GM21529 (cell line): ENCODE data around the gene KIF21A.
"Not testable (repeated sequence)": the region's sequence is repeated elsewhere in the genome, so short reads cannot be mapped to it uniquely, and the experiment has no call there.

Experiments
- ATAC-seq: cut with Tn5 transposase; IDR thresholded peaks from one replicate; pipeline ENCODE4 v1.9.1; 2021; ENCODE audit not compliant: unreplicated experiment

Gene KIF21A

DNA sequence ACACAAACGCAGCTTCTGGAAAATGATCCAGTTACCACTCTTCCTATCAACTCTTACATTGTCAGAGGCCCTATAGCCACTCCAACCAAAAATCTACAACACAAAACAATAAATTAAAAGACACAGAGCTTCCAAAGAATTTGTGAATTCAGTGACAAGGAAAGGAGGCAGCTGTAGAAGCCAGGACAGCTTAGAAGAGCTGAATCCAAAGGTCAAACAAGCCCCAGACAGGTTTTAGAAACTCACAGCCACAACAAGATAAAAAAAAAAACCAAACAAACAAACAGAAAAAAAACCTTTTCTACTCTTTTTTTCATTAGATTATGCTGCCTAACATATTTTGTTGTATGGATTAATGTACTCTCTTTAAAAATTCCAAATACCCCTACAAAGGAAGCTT lies 94.4 kb downstream of the KIF21A start:
- ATAC-seq = no peak

- ATAC-seq = no peak
Observed at GRCh38 chr12:39344926-39345325, 98.0 kb downstream of the KIF21A start.

- ATAC-seq = no peak
Observed at GRCh38 chr12:39343665-39344064, 99.3 kb downstream of the KIF21A start.

- no peak for ATAC-seq
Observed at GRCh38 chr12:39341761-39342160, 101.2 kb downstream of the KIF21A start.

DNA sequence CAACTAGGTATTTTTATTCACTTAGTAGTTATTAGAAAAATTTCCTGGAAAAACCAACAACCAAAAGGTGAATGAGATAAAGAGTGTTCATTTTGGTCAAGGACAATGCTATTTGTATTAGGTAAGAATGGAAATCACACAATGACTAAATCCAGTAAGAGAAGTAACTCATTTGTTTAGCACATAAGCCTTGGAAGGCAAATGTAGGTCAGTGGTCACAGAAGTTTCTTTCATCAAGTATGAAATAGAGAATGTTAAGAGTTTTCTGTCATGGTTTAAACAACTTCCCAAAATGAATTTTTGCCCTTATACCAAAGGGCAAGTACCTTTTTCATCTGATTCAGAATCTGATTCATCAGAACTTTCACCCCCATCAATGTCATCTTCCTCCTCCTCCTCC lies 101.7 kb downstream of the KIF21A start:
- peak; percentile 82 for ATAC-seq

DNA sequence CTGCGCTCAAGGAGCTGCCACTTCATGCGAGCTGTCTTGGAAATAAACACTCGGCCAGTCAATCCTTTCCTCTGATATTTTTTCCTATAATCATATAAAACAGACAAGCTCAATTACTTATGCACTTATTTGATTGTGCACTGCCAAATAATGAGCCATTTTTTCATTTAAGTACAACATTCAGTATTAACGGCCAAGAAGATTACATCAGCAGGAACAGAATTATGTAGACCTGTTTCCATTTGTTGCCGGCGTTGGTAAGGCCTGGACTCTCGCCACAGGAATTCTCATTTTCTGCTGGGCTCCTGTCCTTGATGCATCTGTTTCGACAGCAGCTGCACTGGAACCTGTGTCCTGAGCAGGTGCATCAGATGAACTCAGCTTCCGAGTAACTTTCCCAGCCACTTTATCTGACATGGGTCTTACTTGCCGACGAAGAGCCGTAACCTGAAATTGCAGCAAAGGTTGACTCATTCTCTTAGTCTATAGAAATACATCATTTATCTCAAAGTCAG lies 110.2 kb downstream of the KIF21A start:
- no peak for ATAC-seq

- ATAC-seq = no peak
Observed at GRCh38 chr12:39331539-39332261, 111.2 kb downstream of the KIF21A start.

- no peak for ATAC-seq
Observed at GRCh38 chr12:39329876-39330275, 113.0 kb downstream of the KIF21A start.

DNA sequence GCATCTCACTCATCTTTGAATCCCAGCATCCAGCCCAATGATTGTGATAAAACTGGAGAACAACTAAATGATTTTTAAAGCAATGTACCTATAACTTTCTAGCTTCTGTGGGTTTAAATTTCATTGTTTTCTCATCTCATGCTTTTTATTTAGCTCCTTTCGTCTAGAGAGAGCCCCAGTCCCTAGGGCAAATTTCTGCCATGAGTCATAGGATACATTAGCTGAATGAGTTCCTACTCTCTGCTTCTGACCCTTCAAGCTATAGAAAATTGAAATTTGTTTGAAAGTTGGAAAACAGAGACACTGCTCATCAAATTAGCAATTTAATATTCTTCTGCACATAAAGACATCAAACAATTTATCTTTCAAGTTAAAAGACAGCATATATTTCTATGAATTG lies 113.9 kb downstream of the KIF21A start:
- ATAC-seq = no peak

- ATAC-seq = no peak
Observed at GRCh38 chr12:39327965-39328364, 115.0 kb downstream of the KIF21A start.

DNA sequence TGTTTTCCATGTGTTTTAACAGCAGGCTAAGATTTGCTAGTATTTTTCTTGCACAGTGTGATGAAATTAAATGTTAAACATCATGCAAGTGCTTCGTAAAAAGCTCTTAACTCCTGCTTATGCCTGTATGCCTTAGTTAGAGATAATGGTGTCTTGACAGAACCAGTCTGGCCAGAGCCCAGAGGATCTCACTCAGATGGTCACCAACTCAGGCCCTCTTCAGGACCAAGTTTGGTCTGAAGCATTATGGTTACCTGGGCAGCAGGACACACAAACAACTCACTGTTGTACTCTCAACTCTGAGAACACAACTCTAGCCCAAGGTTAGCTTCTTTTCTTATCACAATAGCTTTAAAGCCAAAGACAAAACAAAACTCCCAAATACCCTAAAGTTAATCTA lies 115.4 kb downstream of the KIF21A start:
- no peak for ATAC-seq

- ATAC-seq = no peak
Observed at GRCh38 chr12:39319180-39319579, 123.7 kb downstream of the KIF21A start.

GRCh38 chr12:39314547-39314946 lies 128.4 kb downstream of the KIF21A start:
- no peak for ATAC-seq

DNA sequence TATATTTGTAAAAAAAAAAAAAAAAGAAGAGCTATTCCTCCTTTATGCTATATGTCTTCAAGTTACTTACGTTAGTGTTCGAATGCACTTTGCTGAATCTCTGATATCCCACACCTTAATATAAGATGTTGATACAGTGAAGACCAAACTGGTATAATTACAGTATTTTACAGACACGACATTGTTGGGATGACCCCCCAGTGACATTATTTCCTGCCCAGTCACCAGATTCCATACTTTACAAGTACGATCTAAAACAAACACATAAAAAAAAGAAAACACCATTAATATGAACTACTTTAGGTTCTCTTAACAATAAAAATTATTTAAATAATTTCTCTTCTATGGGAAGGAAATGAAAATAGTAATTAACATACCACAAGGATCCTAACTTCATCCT lies 133.4 kb downstream of the KIF21A start:
- no peak for ATAC-seq

GRCh38 chr12:39301422-39301821 lies 141.5 kb downstream of the KIF21A start:
- ATAC-seq = no peak

GRCh38 chr12:39300799-39301198 lies 142.1 kb downstream of the KIF21A start:
- no peak for ATAC-seq

- no peak for ATAC-seq
Observed at GRCh38 chr12:39297891-39298290, 145.0 kb downstream of the KIF21A start.

GRCh38 chr12:39296496-39296895 lies 146.4 kb downstream of the KIF21A start:
- ATAC-seq = no peak

DNA sequence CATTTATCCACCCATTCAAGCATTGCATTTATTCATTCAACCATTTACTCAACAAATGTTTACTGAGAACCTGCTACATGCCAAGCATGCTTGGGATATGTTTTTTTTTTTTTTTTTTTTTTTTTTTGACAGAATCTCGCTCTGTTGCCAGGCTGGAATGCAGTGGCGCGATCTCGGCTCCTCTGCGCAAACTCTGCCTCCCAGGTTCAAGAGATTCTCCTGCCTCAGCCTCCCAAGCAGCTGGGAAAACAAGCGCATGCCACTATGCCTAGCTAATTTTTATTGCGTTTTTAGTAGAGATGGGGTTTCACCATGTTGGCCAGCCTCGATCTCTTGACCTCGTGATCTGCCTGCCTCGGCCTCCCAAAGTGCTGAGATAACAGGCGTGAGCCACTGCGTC lies 147.3 kb downstream of the KIF21A start:
- not testable (repeated sequence) for ATAC-seq

DNA sequence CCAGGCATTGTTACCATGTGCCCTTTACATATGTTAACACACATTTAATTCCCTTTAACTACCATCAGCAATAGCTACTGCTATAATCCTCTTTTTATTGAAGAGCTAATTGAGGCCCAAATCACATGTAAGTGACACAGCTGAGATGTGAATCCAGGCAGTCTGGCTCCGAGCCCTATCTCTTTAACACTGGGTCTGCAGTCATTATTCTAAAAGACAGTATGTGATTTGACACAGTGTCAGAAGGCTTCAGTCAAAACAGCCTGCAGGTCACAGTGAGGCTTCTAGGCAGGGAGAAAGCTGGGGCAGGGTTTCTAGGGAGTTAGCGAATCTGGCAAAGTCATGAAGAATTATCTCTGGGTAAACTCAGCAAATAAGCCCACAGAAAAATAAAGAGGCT lies 148.2 kb downstream of the KIF21A start:
- no peak for ATAC-seq

DNA sequence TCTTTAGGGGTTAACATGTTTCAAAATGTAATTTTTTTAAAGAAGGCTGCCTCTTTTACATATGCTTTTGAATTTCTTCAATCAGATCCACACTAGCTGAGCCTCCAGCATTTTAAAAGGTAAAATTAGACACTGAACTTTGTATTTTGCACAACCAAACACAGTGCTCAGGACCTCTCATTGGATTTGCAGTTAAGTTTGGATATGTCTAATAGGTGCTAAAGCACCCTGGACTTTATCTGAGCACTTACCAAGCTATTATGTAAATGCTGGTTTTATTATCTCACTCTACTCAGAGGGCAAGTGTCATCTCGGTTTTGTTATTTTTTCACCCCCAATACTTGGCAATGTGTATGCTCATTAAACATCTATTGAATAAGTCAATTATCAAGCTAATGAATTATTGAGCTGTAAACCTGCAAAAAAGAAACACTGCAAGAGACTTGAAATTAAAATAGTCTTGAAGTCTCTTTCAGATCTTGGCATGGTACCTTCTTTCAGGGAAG lies 150.7 kb downstream of the KIF21A start:
- ATAC-seq = no peak

DNA sequence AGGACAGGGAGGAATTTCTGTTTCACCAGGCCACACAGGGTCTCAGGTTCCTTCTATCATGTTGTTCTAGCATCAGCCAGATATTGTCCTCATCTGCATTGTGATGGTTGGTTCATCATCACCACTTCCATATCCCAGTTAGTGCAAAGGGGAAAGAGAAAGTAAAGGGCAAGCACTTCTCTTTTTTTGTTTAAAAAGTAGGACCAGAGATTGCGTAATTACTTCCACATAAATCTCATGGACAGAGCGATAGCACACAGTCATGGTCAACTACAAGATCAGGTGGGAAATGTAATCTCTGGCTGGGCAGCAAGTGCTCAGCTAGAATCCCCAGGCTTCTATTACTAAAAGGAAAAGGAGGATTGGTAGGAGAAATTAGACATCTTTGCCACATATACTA lies 155.1 kb downstream of the KIF21A start:
- no peak for ATAC-seq

DNA sequence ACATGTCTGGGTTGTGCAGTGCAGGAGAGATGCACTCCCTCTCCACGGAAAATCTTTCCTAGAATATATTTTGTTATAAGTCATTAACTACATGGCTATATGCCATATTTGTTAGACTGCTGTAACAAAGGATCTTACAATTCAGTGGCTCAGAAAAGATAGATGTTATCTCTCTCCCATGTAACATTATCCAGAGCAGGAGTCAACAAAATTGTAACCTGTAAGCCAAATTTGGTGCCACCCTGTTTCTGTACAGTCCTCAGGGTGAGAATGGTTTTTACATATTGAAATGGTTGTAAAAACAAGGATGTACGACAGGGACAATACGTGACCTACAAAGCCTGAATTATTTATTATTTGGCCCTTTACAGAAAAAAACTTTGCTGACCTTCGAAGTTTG lies 155.5 kb downstream of the KIF21A start:
- no peak for ATAC-seq
